HepG2 (cell line): Measurements from ENCODE around the gene BSND. TPM values are rescaled to one million over a fixed set of nuclear protein-coding genes. Genes with fewer than 3 reads are reported as not detected.

Experiments used
- ATAC-seq: fragments of 200-7000 bp; cut with Tn5 transposase; 3 replicates; pipeline ENCODE4 v1.9.1; 2020; ENCODE audit warnings: mild to moderate bottlenecking, moderate library complexity
- Bru-seq: library from RNA; stranded (reverse); fragments of 400-500 nt; gene quantifications from one replicate; lab custom pipeline; 2021; lab: Mats Ljungman, UMichigan
- BruChase-seq, 2 experiments: library from RNA; stranded (reverse); fragments of 400-500 nt; gene quantifications; one replicate each; lab custom pipeline; 2021; lab: Mats Ljungman, UMichigan
- BruUV-seq: library from RNA; stranded (reverse); fragments of 400-500 nt; replicated peaks from 2 replicates; lab custom pipeline; 2021; lab: Mats Ljungman, UMichigan
- CTCF ChIA-PET: fragments of 300-600 bp; formaldehyde crosslinking; extraction: SDS; loops from one replicate; lab custom pipeline; 2021; ENCODE audit warnings: low total read pairs, inconsistent platforms, low intra/inter-chr PET ratio; lab: Yijun Ruan, JAX
- POLR2A ChIA-PET: fragments of 350-600 bp; sonication (Branson Sonifier 250); formaldehyde crosslinking; loops from one replicate; lab custom pipeline; 2020; ENCODE audit warnings: antibody characterized with exemption, inconsistent platforms; lab: Yijun Ruan, JAX
- DNase-seq: peaks from one replicate; pipeline ENCODE4 v3.0.0-alpha.2; 2015; ENCODE audit warnings: low spot score
- FAIRE-seq: peaks from 3 replicates; lab custom pipeline; 2011; peaks lifted over from hg19 to GRCh38; lab: Jason Lieb, UNC
- H2AFZ ChIP-seq: one replicate; pipeline ENCODE4 v1.6.1; 2011; ENCODE audit warnings: low read length, inconsistent platforms
- H3K27ac ChIP-seq: fragments of 300-600 bp; 3 replicates; pipeline ENCODE4 v1.8.0; 2011; ENCODE audit warnings: mixed run types, mild to moderate bottlenecking, mixed read lengths, low read length, inconsistent platforms; ENCODE audit not compliant: insufficient read depth; ENCODE audit errors: extremely low read length
- H3K27me3 ChIP-seq, 2 experiments: fragments of 200-600 bp in 1 of 2; 2 replicates in 1 of 2; 3 replicates in 1 of 2; pipeline versions ENCODE4 v1.6.0 to v1.8.0; 2011; ENCODE audit warnings: low read length in 2 of 2, mild to moderate bottlenecking in 2 of 2, moderate library complexity in 2 of 2, inconsistent platforms in 1 of 2; ENCODE audit not compliant: insufficient read depth in 2 of 2, control insufficient read depth in 1 of 2
- H3K36me3 ChIP-seq, 2 experiments: fragments of 200-600 bp in 1 of 2; replicated peaks in 1 of 2; 2 replicates in 1 of 2; 3 replicates in 1 of 2; pipeline versions ENCODE4 v1.5.1 to v1.8.0; 2011; ENCODE audit warnings: low read length in 2 of 2, inconsistent platforms in 1 of 2; ENCODE audit not compliant: insufficient read depth in 2 of 2, control insufficient read depth in 1 of 2
- H3K4me1 ChIP-seq: 2 replicates; pipeline ENCODE4 v1.5.1; 2012; ENCODE audit warnings: low read length, inconsistent platforms; ENCODE audit not compliant: insufficient read depth
- H3K4me2 ChIP-seq: 2 replicates; pipeline ENCODE4 v1.6.0; 2011; ENCODE audit warnings: low read depth, low read length, inconsistent platforms
- H3K4me3 ChIP-seq, 3 experiments: fragments of 200-600 bp in 1 of 3; sonication (generic), shearing (Covaris generic) in 1 of 3; replicated peaks in 1 of 3; 2 replicates each; pipeline ENCODE4 v1.5.1; 2011 to 2016; ENCODE audit warnings: low read length in 3 of 3, inconsistent platforms in 2 of 3, low read depth in 2 of 3, mild to moderate bottlenecking in 2 of 3, control low read depth in 1 of 3, mixed read lengths in 1 of 3; ENCODE audit not compliant: insufficient read depth in 1 of 3
- H3K79me2 ChIP-seq: one replicate; pipeline ENCODE4 v1.6.1; 2011; ENCODE audit warnings: low read length, inconsistent platforms; ENCODE audit not compliant: insufficient read depth
- H3K9ac ChIP-seq: 2 replicates; pipeline ENCODE4 v1.6.0; 2011; ENCODE audit warnings: mild to moderate bottlenecking, low read depth, low read length, inconsistent platforms; ENCODE audit not compliant: insufficient read depth
- H3K9me3 ChIP-seq: 2 replicates; pipeline ENCODE4 v1.5.1; 2012; ENCODE audit warnings: mild to moderate bottlenecking, low read length
- H4K20me1 ChIP-seq: 2 replicates; pipeline ENCODE4 v1.6.0; 2011; ENCODE audit warnings: inconsistent platforms, mild to moderate bottlenecking, low read length, moderate library complexity; ENCODE audit not compliant: insufficient read depth
- FOXP1 ChIP-seq, 2 experiments: fragments of 450-650 bp in 1 of 2; IDR thresholded peaks; 2 replicates each; pipeline ENCODE4 v1.6.1; 2017 to 2018; ENCODE audit warnings: antibody characterized with exemption in 1 of 2
- KLF6 ChIP-seq: IDR thresholded peaks from 2 replicates; pipeline ENCODE4 v1.8.0; 2016; ENCODE audit warnings: missing biosample characterization, missing genetic modification reagents
- PBX2 ChIP-seq: IDR thresholded peaks from 2 replicates; pipeline ENCODE4 v1.6.1; 2016; ENCODE audit warnings: control low read depth
- SIN3B ChIP-seq: fragments of 150-350 bp; IDR thresholded peaks from 2 replicates; pipeline ENCODE4 v1.6.1; 2014; ENCODE audit warnings: low read length
- UBTF ChIP-seq: sonication (generic); formaldehyde crosslinking; IDR thresholded peaks from 2 replicates; pipeline ENCODE4 v1.4.0; 2020; ENCODE audit warnings: mild to moderate bottlenecking, missing genetic modification reagents
- ZFX ChIP-seq: sonication (generic); formaldehyde crosslinking; IDR thresholded peaks from 2 replicates; pipeline ENCODE4 v1.4.0; 2020; ENCODE audit warnings: mild to moderate bottlenecking, low read depth, missing genetic modification reagents, moderate library complexity
- ZNF263 ChIP-seq: sonication (generic); formaldehyde crosslinking; IDR thresholded peaks from 2 replicates; pipeline ENCODE4 v1.4.0; 2020; ENCODE audit warnings: missing genetic modification reagents
- ZNF547 ChIP-seq: sonication (generic); formaldehyde crosslinking; IDR thresholded peaks from 2 replicates; pipeline ENCODE4 v1.5.1; 2020; ENCODE audit warnings: mild to moderate bottlenecking, missing genetic modification reagents
- ZNF687 ChIP-seq: sonication (generic); formaldehyde crosslinking; IDR thresholded peaks from 2 replicates; pipeline ENCODE4 v1.5.1; 2020; ENCODE audit warnings: mild to moderate bottlenecking, missing genetic modification reagents, moderate library complexity
- WGBS: methylation state at CpG from one replicate; pipeline ENCODE4 v1.1.6; 2017; ENCODE audit warnings: low lambda C conversion rate; 5-methylcytosine and 5-hydroxymethylcytosine counted together
- in situ Hi-C: cut with HindIII; loops from 2 replicates; pipeline ENCODE4 v1.10.0; 2017; ENCODE audit warnings: low pct_unique_long_range_greater_than_20kb; ENCODE audit not compliant: extremely low pct_ligation_motif_present
- intact Hi-C: fragments of 100-400 bp; cut with micrococcal nuclease; formaldehyde crosslinking; loops from one replicate; pipeline ENCODE4 v1.10.0; 2022; ENCODE audit not compliant: unreplicated experiment
- long read RNA-seq, 2 experiments: library from RNA in 1 of 2; library from polyadenylated mRNA in 1 of 2; stranded (forward) in 1 of 2; unstranded in 1 of 2; transcript quantifications; one replicate each; pipeline ENCODE4 v2.0.0, GENCODE V29; 2019 to 2022
- polyA minus RNA-seq, 3 experiments: library from RNA; depleted of rRNA, polyadenylated mRNA; stranded (reverse); fragments of >200 nt; gene quantifications; 2 replicates each; pipeline ENCODE4 v1.2.3, GENCODE V29; 2011; ENCODE audit warnings: low replicate concordance in 1 of 3
- polyA plus RNA-seq, 8 experiments: library from polyadenylated mRNA; depleted of rRNA in 3 of 8; stranded (reverse) in 7 of 8; unstranded in 1 of 8; fragments of >200 nt; fragmentation: Illumina TruSeq in 4 of 8; extraction: Trizol in 4 of 8; gene quantifications; 2 replicates each; pipeline versions ENCODE4 v1.2.1 to v1.2.3, GENCODE V29; 2011 to 2016; ENCODE audit warnings: low read depth in 4 of 8, missing spikeins in 1 of 8, mixed read lengths in 1 of 8; ENCODE audit not compliant: insufficient read depth in 1 of 8
- total RNA-seq, 5 experiments: library from RNA; depleted of rRNA; stranded (reverse); fragments of >200 nt; fragmentation: Illumina TruSeq; extraction: Trizol; gene quantifications; 2 replicates each; pipeline ENCODE4 v1.2.3, GENCODE V29; 2016; ENCODE audit warnings: low read depth in 1 of 5

BSND gene
- total RNA-seq (2016; rRNA removed; fragmentation: Illumina TruSeq; extraction: Trizol) = not detected in 2 replicates
- not detected in 2 replicates for total RNA-seq (2016; cell fraction: cytosol; rRNA removed; fragmentation: Illumina TruSeq; extraction: Trizol; ENCODE audit: low read depth)
- not detected in 2 replicates for total RNA-seq (2016; cell fraction: insoluble cytoplasmic fraction; rRNA removed; fragmentation: Illumina TruSeq; extraction: Trizol)
- total RNA-seq (2016; cell fraction: membrane; rRNA removed; fragmentation: Illumina TruSeq; extraction: Trizol) = not detected in 2 replicates
- not detected in 2 replicates for total RNA-seq (2016; cell fraction: nucleus; rRNA removed; fragmentation: Illumina TruSeq; extraction: Trizol)
- 0.01 TPM in 1 of 2 replicates, not detected in the other for polyA plus RNA-seq (2011; rRNA removed)
- polyA plus RNA-seq (2011; cell fraction: cytosol; rRNA removed) = 0.03 TPM in 1 of 2 replicates, not detected in the other
- polyA plus RNA-seq (2011; cell fraction: nucleus; rRNA removed) = not detected in 2 replicates
- not detected in 2 replicates for polyA plus RNA-seq (2012)
- not detected in 2 replicates for polyA plus RNA-seq (2016; cell fraction: cytosol; fragmentation: Illumina TruSeq; extraction: Trizol; ENCODE audit: low read depth)
- not detected in 2 replicates for polyA plus RNA-seq (2016; cell fraction: insoluble cytoplasmic fraction; fragmentation: Illumina TruSeq; extraction: Trizol; ENCODE audit: low read depth)
- not detected in 2 replicates for polyA plus RNA-seq (2016; cell fraction: membrane; fragmentation: Illumina TruSeq; extraction: Trizol; ENCODE audit: low read depth)
- not detected in 2 replicates for polyA plus RNA-seq (2016; cell fraction: nucleus; fragmentation: Illumina TruSeq; extraction: Trizol; ENCODE audit: insufficient read depth, low read depth)
- polyA minus RNA-seq (2011; rRNA and poly(A)+ RNA removed; ENCODE audit: low replicate concordance) = not detected in 2 replicates
- polyA minus RNA-seq (2011; cell fraction: cytosol; rRNA and poly(A)+ RNA removed) = not detected in 2 replicates
- not detected in 2 replicates for polyA minus RNA-seq (2011; cell fraction: nucleus; rRNA and poly(A)+ RNA removed)
- Bru-seq, nascent RNA = not detected
- BruChase-seq, experiment 1, labeled RNA remaining after a 6-hour chase = percentile 7 among the genes with signal in this experiment
- BruChase-seq, experiment 2, labeled RNA remaining after a 2-hour chase = not detected
- long read RNA-seq, experiment 1 = 0 reads
- long read RNA-seq, experiment 2 = 0 reads

- TF ChIP-seq KLF6 = no peak
- no peak for TF ChIP-seq PBX2 (CRISPR knock-in tag)
- no peak for TF ChIP-seq FOXP1 (IDR thresholded peaks at IDR 0.05)
- no peak for TF ChIP-seq FOXP1 (CRISPR knock-in tag; IDR thresholded peaks at IDR 0.05)
- TF ChIP-seq ZNF687 = peak; percentile 37; the same call in 1 of the 2 replicates
- no peak for TF ChIP-seq ZNF547 (CRISPR knock-in tag)
- no peak for TF ChIP-seq SIN3B
- TF ChIP-seq UBTF (CRISPR knock-in tag) = no peak
- peak; percentile 23; the same call in 1 of the 2 replicates for TF ChIP-seq ZFX (CRISPR knock-in tag)
- TF ChIP-seq ZNF263 (CRISPR knock-in tag) = peak; percentile 26; the same call in 1 of the 2 replicates
- ChIA-PET POLR2A (no interaction called here), CTCF (no interaction called here)
- ATAC-seq = peak; percentile 46
- no TSS peak for BruUV-seq
- Histone ChIP-seq H3K4me3 (no peak within 1 kb of the TSS), H3K79me2 (no peaks in the 10 kb centered on the region), H4K20me1 (no peaks in the 10 kb centered on the region), H3K9ac (no peak within 1 kb of the TSS), H2AFZ (no peak within 1 kb of the TSS), H3K4me2 (peak within 1 kb of the TSS; percentile 23; the same call in 1 of the 2 replicates), H3K36me3 (no peaks in the 10 kb centered on the region), H3K9me3 (no peaks in the 10 kb centered on the region), H3K27me3 (peaks cover 1 to 36% of the 10 kb centered on the region in 2 experiments; a peak in 4 of 5 replicates), H3K4me1 (peaks cover 15% of the 10 kb centered on the region), H3K27ac (no peak within 1 kb of the TSS)
- 3% methylated on average over 5 of the region's 7 CpGs for WGBS
- in situ Hi-C loops (loop anchor here (5.0 to 10.0 kb wide), 2 partner anchors 46 to 184 kb away; no protein-coding TSS in a partner anchor), intact Hi-C loops (no loop called here)
- FAIRE-seq = no peak
- DNase-seq = no peak
Observed at GRCh38 chr1:54998677-54999076, at the start of gene BSND. Gene BSND, plus strand, starts transcription at chr1:54998933. Its CDS starts 254 bp downstream, at chr1:54999187.
